ENCODE results near the gene PRRT3. TPM values are rescaled to one million over a fixed set of nuclear protein-coding genes. Genes with fewer than 3 reads are reported as not detected.
A peak's percentile ranks its signal among the peaks of the same experiment; 100 is the strongest.

The PRRT3 gene
- total and polyA plus RNA-seq, 9 of the 15 experiments (the other 6 are each of a cell fraction or from before 2014, with no cell fraction given) = 0.06 to 1.9 (median 1.2) TPM

- peaks cover 21% of the 10 kb centered on the region for H3K36me3 ChIP-seq (ENCODE audit: control insufficient read depth, insufficient read depth, low read length)
- no peaks in the 10 kb centered on the region for H3K27me3 ChIP-seq (ENCODE audit: control insufficient read depth in 2 of 2, insufficient read depth in 2 of 2, low read length in 2 of 2)
- H3K27ac ChIP-seq (ENCODE audit: extremely low read depth, low read depth, low read length) = peak overlapping the region; percentile 74
- FAIRE-seq (peak; percentile 91), DNase-seq (ENCODE audit: extremely low read depth in 1 of 4, low spot score in 3 of 4) (peak; percentile 49 to 90 (median 66)), ATAC-seq (peak; percentile 84)
- CTCF ChIA-PET (ENCODE audit: low intra/inter-chr PET ratio) = no interaction called here
- no peak overlapping the region for H3K4me3 ChIP-seq
- H3K4me2 ChIP-seq (ENCODE audit: insufficient read depth, low read length) = peak overlapping the region; percentile 46
- BruUV-seq (replicated peaks) = no TSS peak
- WGBS (ENCODE audit: insufficient coverage, low coverage, missing lambda C conversion rate) = 15% methylated on average over 4 of the region's 4 CpGs
- peak overlapping the region in 1 of 2 experiments; percentile 40; a peak in 3 of 4 replicates for H3K9ac ChIP-seq (ENCODE audit: insufficient read depth in 1 of 2, low read depth in 2 of 2, low read length in 2 of 2)
- peaks cover 14% of the 10 kb centered on the region for H3K79me2 ChIP-seq (ENCODE audit: control insufficient read depth, insufficient read depth, low read length)
- peak overlapping the region; percentile 87 for H2AFZ ChIP-seq (ENCODE audit: low read depth, low read length)
- peaks cover 7% of the 10 kb centered on the region for H3K9me1 ChIP-seq (ENCODE audit: control insufficient read depth, insufficient read depth, low read length)
- no peaks in the 10 kb centered on the region for H3K9me3 ChIP-seq (replicated peaks; ENCODE audit: control insufficient read depth, insufficient read depth, low read depth, low read length)
- POLR2A ChIA-PET = interaction anchor here (0.9 to 1.7 kb wide), 4 partner anchors 10 to 34 kb away, joined by 3 to 9 read pairs (median 4); no protein-coding TSS in a partner anchor
- H4K20me1 ChIP-seq (replicated peaks; ENCODE audit: control insufficient read depth, insufficient read depth, low read length) = no peaks in the 10 kb centered on the region
- peaks cover 30 to 38% of the 10 kb centered on the region in 2 experiments for H3K4me1 ChIP-seq (replicated peaks in 1 of 2; ENCODE audit: control insufficient read depth in 2 of 2, insufficient read depth in 2 of 2, low read length in 2 of 2)
- in situ Hi-C loops (cut with MboI) (no loop called here), intact Hi-C loops (cut with micrococcal nuclease) (no loop called here)
- TF ChIP-seq ZNF174 (CRISPR knock-in tag; IDR thresholded peaks at IDR 0.05) (no peak), ATF3 (IDR thresholded peaks at IDR 0.05) (no peak), ATF3 (CRISPR knock-in tag; conservative IDR thresholded peaks at IDR 0.05) (no peak), NR4A1 (CRISPR knock-in tag; IDR thresholded peaks at IDR 0.05) (no peak), NR4A1 (tag; IDR thresholded peaks at IDR 0.05) (peak; percentile 88), ZNF511 (CRISPR knock-in tag; IDR thresholded peaks at IDR 0.05) (no peak), ZNF140 (CRISPR knock-in tag; IDR thresholded peaks at IDR 0.05) (no peak), NR2C2 (CRISPR knock-in tag; IDR thresholded peaks at IDR 0.05) (no peak), NR2C2 (tag; IDR thresholded peaks at IDR 0.05) (peak; percentile 89), ZNF134 (CRISPR knock-in tag; conservative IDR thresholded peaks at IDR 0.05) (peak; percentile 45; the same call in 1 of the 2 replicates), LCOR (CRISPR knock-in tag; IDR thresholded peaks at IDR 0.05) (no peak), ZNF232 (CRISPR knock-in tag; IDR thresholded peaks at IDR 0.05) (no peak), IRF2 (CRISPR knock-in tag; IDR thresholded peaks at IDR 0.05) (no peak), NRF1 (conservative IDR thresholded peaks at IDR 0.05 in 1 of 2, IDR thresholded peaks at IDR 0.05 in 1 of 2) (peak; percentile 90 to 91), ZNF644 (tag; IDR thresholded peaks at IDR 0.05; ENCODE audit: low read depth) (peak; percentile 83; the same call in 1 of the 2 replicates), SMARCA4 (IDR thresholded peaks at IDR 0.05) (peak; percentile 47; the same call in 1 of the 2 replicates), ZNF197 (CRISPR knock-in tag; IDR thresholded peaks at IDR 0.05; ENCODE audit: low read depth) (no peak), FOS (IDR thresholded peaks at IDR 0.05; ENCODE audit: extremely low read depth, insufficient read length) (no peak), ZNF263 (CRISPR knock-in tag; IDR thresholded peaks at IDR 0.05; ENCODE audit: borderline replicate concordance) (no peak), ESRRB (CRISPR knock-in tag; IDR thresholded peaks at IDR 0.05; ENCODE audit: borderline replicate concordance) (no peak), ERF (CRISPR knock-in tag; IDR thresholded peaks at IDR 0.05) (0 out of 2 replicates have a peak, but pooled peaks have one; percentile 33), THRAP3 (IDR thresholded peaks at IDR 0.05; ENCODE audit: borderline replicate concordance) (no peak), NFE2 (IDR thresholded peaks at IDR 0.05; ENCODE audit: low read depth) (0 out of 2 replicates have a peak, but pooled peaks have one; percentile 15)
Measured at GRCh38 chr3:9897408-9898372, 54.5 kb downstream of the PRRT3 start.

Measured in K562 (cell line).